H1 (cell line): Measurements from ENCODE around the gene DPPA5. TPM values are rescaled to one million over a fixed set of nuclear protein-coding genes. Genes with fewer than 3 reads are reported as not detected.
A peak's percentile ranks its signal among the peaks of the same experiment; 100 is the strongest.

ENCODE experiments used
- CTCF ChIA-PET: fragments of 300-600 bp; sonication (Branson Sonifier 250); formaldehyde crosslinking; loops from one replicate; lab custom pipeline; 2021; ENCODE audit not compliant: partially characterized antibody; lab: Charles Lee
- POLR2A ChIA-PET: fragments of 300-600 bp; sonication (Branson Sonifier 250); formaldehyde crosslinking; loops from one replicate; lab custom pipeline; 2021; ENCODE audit warnings: inconsistent platforms; ENCODE audit not compliant: partially characterized antibody; lab: Charles Lee
- DNase-seq, 2 experiments: peaks; one replicate each; pipeline versions ENCODE4 v3.0.0 to v3.0.0-alpha.2; 2010 to 2022; ENCODE audit warnings: low spot score in 2 of 2, low read depth in 1 of 2, mixed read lengths in 1 of 2
- FAIRE-seq: peaks from 2 replicates; lab custom pipeline; 2011; peaks lifted over from hg19 to GRCh38; lab: Jason Lieb, UNC
- H2AFZ ChIP-seq: 2 replicates; pipeline ENCODE4 v1.8.1; 2012; ENCODE audit warnings: low read length, inconsistent platforms
- H2AK5ac ChIP-seq: 2 replicates; pipeline ENCODE4 v1.6.1; 2013; ENCODE audit warnings: low read depth, low read length
- H2BK120ac ChIP-seq: replicated peaks from 2 replicates; pipeline ENCODE3; 2013; ENCODE audit warnings: low read depth, low read length, inconsistent platforms
- H2BK12ac ChIP-seq: 2 replicates; pipeline ENCODE4 v1.6.1; 2013; ENCODE audit warnings: low read depth, low read length
- H2BK15ac ChIP-seq: 2 replicates; pipeline ENCODE4 v1.6.1; 2013; ENCODE audit warnings: low read length
- H2BK20ac ChIP-seq: 2 replicates; pipeline ENCODE4 v1.6.1; 2013; ENCODE audit warnings: low read length
- H2BK5ac ChIP-seq: 2 replicates; pipeline ENCODE4 v1.6.1; 2013; ENCODE audit warnings: low read depth, low read length
- H3K14ac ChIP-seq: 2 replicates; pipeline ENCODE4 v1.6.1; 2013; ENCODE audit warnings: inconsistent platforms; ENCODE audit not compliant: insufficient read length
- H3K18ac ChIP-seq: 2 replicates; pipeline ENCODE4 v1.6.1; 2013; ENCODE audit warnings: low read length; ENCODE audit errors: extremely low read depth
- H3K23ac ChIP-seq: 2 replicates; pipeline ENCODE4 v1.6.1; 2013; ENCODE audit warnings: inconsistent platforms; ENCODE audit not compliant: insufficient read length
- H3K23me2 ChIP-seq: 2 replicates; pipeline ENCODE4 v1.6.1; 2013; ENCODE audit warnings: low read depth, low read length
- H3K27ac ChIP-seq: 2 replicates; pipeline ENCODE4 v1.6.1; 2011; ENCODE audit warnings: low read depth, low read length, inconsistent platforms
- H3K27me3 ChIP-seq, 4 experiments: replicated peaks in 1 of 4; 1 replicate in 1 of 4; 2 replicates in 3 of 4; pipeline versions ENCODE4 v1.6.1 to v1.8.1; 2011 to 2013; ENCODE audit warnings: low read length in 3 of 4, mild to moderate bottlenecking in 3 of 4, inconsistent platforms in 2 of 4, mixed read lengths in 2 of 4, moderate library complexity in 1 of 4; ENCODE audit not compliant: control insufficient read depth in 3 of 4, insufficient read depth in 3 of 4; ENCODE audit errors: extremely low read depth in 1 of 4
- H3K36me3 ChIP-seq, 4 experiments: 2 replicates each; pipeline versions ENCODE4 v1.6.1 to v1.8.1; 2011 to 2013; ENCODE audit warnings: mild to moderate bottlenecking in 4 of 4, low read length in 3 of 4, moderate library complexity in 2 of 4, control low read depth in 1 of 4, inconsistent platforms in 1 of 4; ENCODE audit not compliant: insufficient read depth in 4 of 4, control insufficient read depth in 2 of 4
- H3K4ac ChIP-seq: replicated peaks from 2 replicates; pipeline ENCODE3; 2013; ENCODE audit warnings: low read length, low read depth, mixed read lengths, inconsistent platforms; ENCODE audit not compliant: insufficient read length
- H3K4me1 ChIP-seq, 4 experiments: replicated peaks in 1 of 4; 1 replicate in 1 of 4; 2 replicates in 3 of 4; pipeline versions ENCODE4 v1.6.1 to v1.8.1; 2011 to 2013; ENCODE audit warnings: low read length in 3 of 4, inconsistent platforms in 2 of 4, mixed read lengths in 1 of 4; ENCODE audit not compliant: insufficient read depth in 4 of 4, control insufficient read depth in 3 of 4
- H3K4me2 ChIP-seq, 2 experiments: 2 replicates each; pipeline versions ENCODE4 v1.6.1 to v1.8.1; 2011 to 2013; ENCODE audit warnings: low read depth in 2 of 2, low read length in 2 of 2, control low read depth in 1 of 2, inconsistent platforms in 1 of 2, mild to moderate bottlenecking in 1 of 2; ENCODE audit not compliant: insufficient read depth in 1 of 2
- H3K4me3 ChIP-seq, 4 experiments: fragments of 200-600, 300-600 bp in 1 of 4; sonication (generic), shearing (Covaris generic), sonication (Bioruptor Twin) in 1 of 4; 2 replicates each; pipeline versions ENCODE4 v1.5.1 to v1.8.1; 2011 to 2016; ENCODE audit warnings: low read length in 4 of 4, low read depth in 3 of 4, control low read depth in 2 of 4, inconsistent platforms in 2 of 4, mild to moderate bottlenecking in 2 of 4, mixed read lengths in 1 of 4, moderate library complexity in 1 of 4; ENCODE audit not compliant: insufficient read depth in 2 of 4; ENCODE audit errors: extremely low read depth in 1 of 4
- H3K56ac ChIP-seq: replicated peaks from 2 replicates; pipeline ENCODE3; 2013; ENCODE audit warnings: low read depth, mild to moderate bottlenecking, mixed read lengths, low read length, inconsistent platforms; ENCODE audit not compliant: insufficient read length
- H3K79me1 ChIP-seq: 2 replicates; pipeline ENCODE4 v1.6.1; 2013; ENCODE audit warnings: low read depth, low read length, control low read depth
- H3K79me2 ChIP-seq, 2 experiments: 2 replicates each; pipeline versions ENCODE4 v1.6.1 to v1.8.1; 2012 to 2013; ENCODE audit warnings: low read length in 2 of 2, mild to moderate bottlenecking in 2 of 2, inconsistent platforms in 1 of 2; ENCODE audit not compliant: insufficient read depth in 2 of 2, control insufficient read depth in 1 of 2
- H3K9ac ChIP-seq, 4 experiments: replicated peaks in 1 of 4; 1 replicate in 1 of 4; 2 replicates in 3 of 4; pipeline versions ENCODE4 v1.6.1 to v1.8.1; 2011 to 2013; ENCODE audit warnings: low read depth in 3 of 4, low read length in 3 of 4, control low read depth in 2 of 4, mild to moderate bottlenecking in 2 of 4, moderate library complexity in 2 of 4, inconsistent platforms in 1 of 4; ENCODE audit errors: extremely low read depth in 1 of 4
- H3K9me3 ChIP-seq, 2 experiments: 2 replicates each; pipeline versions ENCODE4 v1.6.1 to v1.8.1; 2012 to 2013; ENCODE audit warnings: mild to moderate bottlenecking in 2 of 2, moderate library complexity in 2 of 2, control low read depth in 1 of 2, inconsistent platforms in 1 of 2, low read depth in 1 of 2, low read length in 1 of 2, mixed read lengths in 1 of 2; ENCODE audit not compliant: insufficient read depth in 2 of 2
- H4K20me1 ChIP-seq, 2 experiments: replicated peaks in 1 of 2; 2 replicates each; pipeline versions ENCODE3 to v1.8.1; 2011 to 2013; ENCODE audit warnings: inconsistent platforms in 2 of 2, low read length in 2 of 2, mild to moderate bottlenecking in 1 of 2; ENCODE audit not compliant: insufficient read depth in 2 of 2, control insufficient read depth in 1 of 2
- H4K5ac ChIP-seq: 2 replicates; pipeline ENCODE4 v1.6.1; 2013; ENCODE audit warnings: low read length, low read depth, mixed read lengths, inconsistent platforms; ENCODE audit not compliant: insufficient read length
- H4K8ac ChIP-seq: 2 replicates; pipeline ENCODE4 v1.8.0; 2013; ENCODE audit warnings: mild to moderate bottlenecking, moderate library complexity, low read length, inconsistent platforms; ENCODE audit not compliant: insufficient read depth; ENCODE audit errors: extremely low read depth
- H4K91ac ChIP-seq: replicated peaks from 2 replicates; pipeline ENCODE3; 2013; ENCODE audit warnings: low read length, mixed read lengths, inconsistent platforms; ENCODE audit not compliant: insufficient read length
- BCL11A ChIP-seq, 2 experiments: IDR thresholded peaks; one replicate each; pipeline ENCODE4 v1.6.1; 2011; ENCODE audit warnings: low read depth in 2 of 2, low read length in 2 of 2, mild to moderate bottlenecking in 2 of 2
- CEBPB ChIP-seq: IDR thresholded peaks from 2 replicates; pipeline ENCODE4 v1.6.1; 2012; ENCODE audit warnings: low read depth, low read length
- E2F6 ChIP-seq: IDR thresholded peaks from 2 replicates; pipeline ENCODE4 v1.6.1; 2012; ENCODE audit warnings: inconsistent platforms
- EGR1 ChIP-seq: IDR thresholded peaks from 2 replicates; pipeline ENCODE4 v1.6.1; 2011; ENCODE audit warnings: low read depth, low read length, borderline replicate concordance
- KDM1A ChIP-seq: fragments of 200-600, 300-600 bp; sonication (generic); IDR thresholded peaks from 2 replicates; pipeline ENCODE4 v1.7.1; 2016; ENCODE audit warnings: mild to moderate bottlenecking, low read length, borderline replicate concordance
- RBBP5 ChIP-seq: IDR thresholded peaks from 2 replicates; pipeline ENCODE4 v1.7.1; 2012; ENCODE audit warnings: low read depth, mild to moderate bottlenecking, inconsistent platforms, low read length, moderate library complexity, borderline replicate concordance
- RXRA ChIP-seq: IDR thresholded peaks from 2 replicates; pipeline ENCODE4 v1.6.1; 2011; ENCODE audit warnings: low read depth, mild to moderate bottlenecking, low read length, moderate library complexity; ENCODE audit not compliant: insufficient read depth
- SIX5 ChIP-seq: IDR thresholded peaks from 2 replicates; pipeline ENCODE4 v1.6.1; 2011; ENCODE audit warnings: mild to moderate bottlenecking, low read depth, low read length
- SP1 ChIP-seq: IDR thresholded peaks from 2 replicates; pipeline ENCODE4 v1.6.1; 2011; ENCODE audit warnings: low read depth, low read length
- SP2 ChIP-seq: IDR thresholded peaks from 2 replicates; pipeline ENCODE4 v1.6.1; 2012; ENCODE audit warnings: mild to moderate bottlenecking, low read length, inconsistent platforms
- SRF ChIP-seq: IDR thresholded peaks from 2 replicates; pipeline ENCODE4 v1.6.1; 2011; ENCODE audit warnings: mild to moderate bottlenecking, low read depth, low read length, moderate library complexity
- SUZ12 ChIP-seq: fragments of 200-600 bp; sonication (generic); IDR thresholded peaks from 2 replicates; pipeline ENCODE4 v1.6.1; 2012; ENCODE audit warnings: mild to moderate bottlenecking, inconsistent platforms, low read length, moderate library complexity, mixed read lengths
- ZNF274 ChIP-seq: IDR thresholded peaks from 2 replicates; pipeline ENCODE4 v1.7.0; 2012; ENCODE audit warnings: low read length, borderline replicate concordance; ENCODE audit errors: extremely low read depth
- WGBS, 2 experiments: shearing (Covaris generic) in 1 of 2; methylation state at CpG; one replicate each; pipeline versions ENCODE4 v1.1.6 to v1.1.7; 2013 to 2015; ENCODE audit warnings: low lambda C conversion rate in 2 of 2, mixed read lengths in 2 of 2, inconsistent platforms in 1 of 2, low coverage in 1 of 2, missing lambda C conversion rate in 1 of 2; ENCODE audit not compliant: insufficient replicate concordance in 2 of 2, insufficient coverage in 1 of 2, insufficient read length in 1 of 2; ENCODE audit errors: extremely low coverage in 1 of 2, missing lambda C conversion rate in 1 of 2; 5-methylcytosine and 5-hydroxymethylcytosine counted together
- polyA plus RNA-seq, 7 experiments: library from polyadenylated mRNA; depleted of rRNA in 3 of 7; stranded (reverse) in 5 of 7; unstranded in 2 of 7; fragments of >200 nt in 5 of 7; fragments of 200-250 nt in 2 of 7; gene quantifications; 1 replicate in 5 of 7; 2 replicates in 1 of 7; 4 replicates in 1 of 7; pipeline versions ENCODE4 v1.2.1 to v1.2.3, GENCODE V29; 2011 to 2013; ENCODE audit warnings: missing spikeins in 2 of 7, mixed read lengths in 2 of 7
- total RNA-seq: library from RNA; stranded (reverse); fragmentation: NEBNext Ultra II Directional; extraction: Animal tissue kit (Norgen Biotek cat#: 25700); gene quantifications from 2 replicates; pipeline ENCODE4 v1.2.1, GENCODE V29; 2021

The DPPA5 gene
- total and polyA plus RNA-seq, 2 of the 8 experiments (the other 6 are each of a cell fraction or from before 2014, with no cell fraction given) = 2.0 to 2.9 TPM

- H3K79me1 ChIP-seq = no peaks in the 10 kb centered on the region
- H4K20me1 ChIP-seq = no peaks in the 10 kb centered on the region
- peak overlapping the region; percentile 85; the same call in 1 of the 2 replicates for H4K8ac ChIP-seq
- peak overlapping the region; percentile 74; the same call in 1 of the 2 replicates for H2AFZ ChIP-seq
- 0 out of 2 replicates have a peak overlapping the region, but pooled peaks have one; percentile 68 for H2BK12ac ChIP-seq
- ChIA-PET CTCF (interaction anchor here (0.7 to 3.3 kb wide), 13 partner anchors 11 to 720 kb away, joined by 3 to 18 read pairs (median 4); no protein-coding TSS in a partner anchor), POLR2A (interaction anchor here (0.9 to 2.3 kb wide), 7 partner anchors 10 to 204 kb away, joined by 3 to 8 read pairs (median 4); partner anchors contain the start of gene MTO1)
- DNase-seq = peak in 1 of 2 experiments; percentile 61
- H3K56ac ChIP-seq = no peak overlapping the region
- peaks cover 0 to 9% (median 0%) of the 10 kb centered on the region in 4 experiments; a peak in 2 of 7 replicates for H3K4me1 ChIP-seq
- H4K5ac ChIP-seq = peak overlapping the region; percentile 18
- no peak overlapping the region for H2BK120ac ChIP-seq
- no peak for FAIRE-seq
- H3K4ac ChIP-seq = no peak overlapping the region
- 0 out of 2 replicates have a peak overlapping the region, but pooled peaks have one; percentile 62 for H3K18ac ChIP-seq
- no peak overlapping the region for H3K23ac ChIP-seq
- H2AK5ac ChIP-seq = no peak overlapping the region
- WGBS, 2 experiments = 42% methylated on average over 13 of the region's 13 CpGs; no CpG with 5 or more reads in 1 of the 2 experiments
- H3K27ac ChIP-seq = no peak overlapping the region
- peaks cover 0 to under 1% of the 10 kb centered on the region in 2 experiments; a peak in 1 of 4 replicates for H3K9me3 ChIP-seq
- no peak overlapping the region; the same call in 1 of the 2 replicates for H2BK5ac ChIP-seq
- TF ChIP-seq RXRA = no peak
- 0 out of 2 replicates have a peak, but pooled peaks have one; percentile 6 for TF ChIP-seq RBBP5
- TF ChIP-seq CEBPB = no peak
- TF ChIP-seq EGR1 = no peak
- no peak for TF ChIP-seq SUZ12
- TF ChIP-seq E2F6 = peak; percentile 85
- no peak for TF ChIP-seq SRF
- TF ChIP-seq BCL11A (IDR thresholded peaks at IDR 0.05; ENCODE audit: low read depth in 2 of 2, low read length in 2 of 2) = no peak
- TF ChIP-seq SP1 = no peak
- no peak for TF ChIP-seq SIX5
- no peak for TF ChIP-seq ZNF274
- TF ChIP-seq KDM1A = no peak
- TF ChIP-seq SP2 = no peak
- H3K27me3 ChIP-seq = no peaks in the 10 kb centered on the region
- peaks cover 1% of the 10 kb centered on the region; the same call in 1 of the 2 replicates for H3K23me2 ChIP-seq
- H2BK20ac ChIP-seq = no peak overlapping the region
- peak overlapping the region; percentile 25 for H4K91ac ChIP-seq
- H3K4me3 ChIP-seq = peak overlapping the region; percentile 53 to 69 (median 61)
- H3K4me2 ChIP-seq = peak overlapping the region; percentile 75 to 97
- H3K36me3 ChIP-seq = no peaks in the 10 kb centered on the region
- H3K79me2 ChIP-seq = no peaks in the 10 kb centered on the region
- H3K9ac ChIP-seq = peak overlapping the region in 3 of 4 experiments; percentile 55 to 66 (median 64); a peak in 6 of 7 replicates
- H3K14ac ChIP-seq = peak overlapping the region; percentile 31
- no peak overlapping the region for H2BK15ac ChIP-seq
Measured at GRCh38 chr6:73309535-73309784, 44.6 kb downstream of the DPPA5 start.
